GM21723 (cell line): Measurements from ENCODE around the gene PPP2R5B.

Experiments used
- ATAC-seq: cut with Tn5 transposase; IDR thresholded peaks from one replicate; pipeline ENCODE4 v1.9.1; 2021; ENCODE audit warnings: mild to moderate bottlenecking, moderate library complexity; ENCODE audit not compliant: unreplicated experiment

Gene PPP2R5B

DNA sequence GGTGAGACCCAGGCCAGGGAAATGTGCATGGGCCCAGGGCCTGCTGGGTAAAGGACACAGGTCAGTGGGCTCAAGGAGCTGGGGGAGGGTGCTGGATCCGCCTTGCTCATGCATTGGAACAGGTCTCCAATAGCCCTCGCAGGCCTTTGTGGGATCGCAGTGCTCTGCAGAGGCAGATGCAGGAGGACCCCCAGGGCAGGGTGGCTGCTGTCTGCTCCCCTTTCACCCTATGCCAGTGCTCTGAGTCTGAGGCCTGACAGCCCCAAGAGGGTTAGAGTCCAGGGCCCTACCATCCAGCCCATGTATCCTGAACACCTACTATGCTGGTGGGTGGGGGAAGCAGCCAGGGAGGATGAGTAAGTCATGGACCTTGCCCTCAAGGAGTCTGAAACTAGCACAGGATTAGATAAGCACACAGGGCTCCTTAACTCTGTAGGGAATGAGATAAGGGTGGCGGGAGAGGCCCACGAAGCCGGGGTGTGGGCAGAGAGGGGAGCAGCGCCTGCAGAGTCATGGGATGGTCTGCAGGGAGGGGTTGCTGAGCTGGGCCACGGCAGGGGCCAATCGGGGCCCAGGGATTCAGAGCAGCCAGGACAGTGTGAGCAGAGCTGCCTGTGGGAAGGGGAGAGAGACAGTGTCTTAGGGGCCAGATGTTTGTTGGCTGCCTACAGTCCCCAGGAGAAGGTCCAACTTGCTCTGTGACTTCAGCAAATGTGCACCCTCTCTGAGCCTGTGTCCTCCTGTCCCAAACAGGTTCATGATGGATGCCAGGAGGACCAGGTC is 35.6 kb upstream of the PPP2R5B start:
- ATAC-seq, result no peak

DNA sequence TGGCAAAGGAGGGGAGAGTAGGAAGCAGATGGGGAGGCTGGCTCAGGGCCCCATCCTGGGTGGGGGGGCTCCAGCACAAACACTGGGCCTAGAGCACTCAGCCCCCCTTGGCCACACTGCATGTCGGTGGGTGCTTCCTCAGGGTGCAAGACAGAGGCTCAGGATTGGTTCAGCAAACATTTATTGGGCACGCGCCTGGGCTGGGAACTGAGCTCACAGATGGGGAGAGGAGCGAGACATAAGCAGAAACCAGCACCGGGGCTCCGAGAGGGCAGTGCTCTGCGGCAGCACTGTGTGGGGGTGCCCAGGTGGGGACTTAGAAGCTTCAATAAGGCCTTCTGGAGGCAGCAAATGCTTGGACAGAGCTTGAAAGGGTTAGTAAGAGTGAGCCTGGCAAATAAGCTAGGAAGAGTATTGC is 34.0 kb upstream of the PPP2R5B start:
- no peak for ATAC-seq

DNA sequence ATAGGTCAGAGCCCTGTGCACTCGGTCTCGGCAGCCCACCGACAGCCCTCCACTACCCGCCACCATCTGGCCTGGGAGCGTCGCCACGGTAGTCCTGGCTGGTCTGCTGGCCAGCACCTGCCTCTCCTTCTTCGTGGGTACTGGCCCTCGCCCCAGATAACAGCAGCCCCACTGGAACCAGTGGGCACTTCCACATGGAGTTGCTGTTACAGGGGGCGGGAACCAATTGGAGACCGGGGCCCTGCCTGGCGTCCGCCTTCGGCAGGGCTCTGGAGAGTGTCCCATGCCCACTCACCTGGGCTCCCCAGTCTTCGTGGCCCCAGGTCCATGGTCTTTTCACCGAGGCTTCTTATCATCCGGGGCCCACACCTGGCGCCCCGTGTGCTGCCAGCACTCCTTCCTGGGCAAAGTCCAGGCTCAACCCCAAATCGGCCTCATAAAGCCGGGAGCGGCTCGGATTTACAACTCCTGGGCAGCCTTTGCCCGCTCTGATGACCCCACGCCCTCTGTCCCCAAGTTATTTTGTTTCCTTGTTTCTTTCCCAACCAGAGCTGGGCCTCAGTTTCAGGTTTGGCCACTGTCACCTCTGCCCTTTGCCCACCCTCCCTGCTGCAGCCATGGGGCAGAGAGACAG is 33.2 kb upstream of the PPP2R5B start:
- ATAC-seq, result no peak

DNA sequence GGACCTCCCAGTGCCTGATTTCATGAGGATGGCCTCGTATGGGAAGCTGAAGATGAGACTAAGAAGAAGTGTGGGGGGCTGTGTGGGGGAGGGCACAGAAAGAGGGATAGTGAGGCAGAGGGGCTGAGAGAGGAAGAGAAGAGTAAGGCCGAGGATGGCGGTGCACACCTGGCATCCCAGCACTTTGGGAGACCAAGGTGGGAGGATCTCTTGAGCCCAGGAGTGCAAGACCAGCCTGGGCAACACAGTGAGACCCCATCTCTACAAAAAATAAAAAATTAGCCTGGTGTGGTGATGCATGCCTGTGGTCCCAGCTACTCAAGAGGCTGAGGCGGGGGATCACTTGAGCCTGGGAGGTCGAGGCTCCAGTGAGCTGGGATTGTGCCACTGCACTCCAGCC is 32.6 kb upstream of the PPP2R5B start:
- no peak for ATAC-seq

DNA sequence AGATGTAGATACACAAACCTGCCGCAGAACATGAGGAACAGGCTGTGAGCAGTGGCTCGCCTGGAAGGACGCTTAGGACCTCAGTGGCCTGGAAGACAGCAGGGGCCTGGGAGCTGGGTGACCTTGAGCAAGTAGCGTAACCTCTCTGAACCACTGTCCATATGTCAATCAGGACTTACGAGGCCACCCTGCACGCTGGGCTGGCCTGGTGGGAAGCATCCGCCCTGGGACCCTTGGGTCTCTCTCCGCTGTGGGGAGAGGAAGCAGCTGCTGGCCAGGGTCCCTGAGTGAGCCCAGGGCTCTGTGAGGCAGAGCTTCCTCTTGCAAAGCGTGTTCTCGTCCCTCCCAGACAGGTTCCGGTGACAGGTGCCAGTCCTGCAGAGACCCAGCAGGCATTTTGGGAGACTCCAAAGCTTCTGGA is 32.1 kb upstream of the PPP2R5B start:
- no peak for ATAC-seq

DNA sequence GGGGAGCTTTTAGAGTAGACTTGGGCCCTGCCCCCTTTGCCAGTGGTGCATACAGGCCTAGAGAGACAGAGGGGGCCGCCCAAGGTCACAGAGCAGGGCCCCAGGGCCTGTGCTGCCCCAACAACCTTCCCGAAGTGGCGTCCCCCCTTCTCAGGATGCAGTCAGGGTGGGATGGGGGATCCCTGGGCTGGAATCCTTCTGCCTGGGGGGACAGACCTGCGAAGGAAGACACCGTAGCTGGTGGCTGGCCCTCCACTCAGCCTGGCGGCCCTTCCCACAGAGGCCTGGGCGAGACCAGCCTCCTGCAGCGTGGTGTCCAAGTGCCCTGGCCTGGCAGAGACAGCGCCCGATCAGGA is 31.7 kb upstream of the PPP2R5B start:
- ATAC-seq, result no peak

DNA sequence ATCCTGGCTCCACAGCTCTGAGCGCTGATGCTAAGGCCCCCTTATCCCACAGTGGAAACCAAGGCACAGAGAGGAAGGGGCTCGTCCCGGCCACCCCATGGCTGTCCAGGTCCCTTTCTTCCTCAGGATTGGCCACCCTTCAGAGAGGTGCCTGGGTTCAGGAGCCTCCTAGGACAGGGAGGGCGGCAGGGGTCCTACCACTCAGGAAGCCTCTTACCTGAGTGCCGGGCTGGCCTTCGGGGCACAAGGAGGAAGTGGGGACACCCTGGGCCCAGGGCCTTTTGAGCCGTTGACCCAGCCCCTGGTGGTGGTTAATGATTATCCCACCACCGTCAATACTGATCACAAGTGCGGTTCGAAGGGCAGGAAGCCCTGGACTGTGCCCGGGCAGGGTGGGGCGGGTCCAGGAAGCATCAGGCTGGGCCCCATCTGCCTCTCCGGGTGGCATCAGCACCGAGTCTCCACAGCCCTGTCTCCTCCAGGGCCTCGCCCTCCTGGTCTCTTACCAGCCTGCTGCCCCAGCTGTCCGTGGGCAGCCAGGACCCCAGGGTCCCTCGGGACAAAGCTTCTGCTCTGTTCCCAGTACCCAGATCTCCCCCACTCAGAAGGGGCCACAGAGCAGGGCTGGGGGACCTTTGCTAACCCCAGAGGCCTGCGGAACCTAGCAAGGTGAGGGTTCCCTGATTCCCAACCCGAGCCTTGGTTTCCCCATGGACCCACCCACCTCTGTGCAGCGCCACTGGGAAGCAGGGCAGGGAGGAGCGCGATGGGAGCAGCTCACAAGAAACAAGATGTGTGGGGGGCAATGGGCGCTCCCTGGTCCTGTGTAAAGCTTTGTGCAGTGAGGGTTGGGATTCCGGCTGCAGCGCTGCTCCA is 31.1 kb upstream of the PPP2R5B start:
- ATAC-seq, result no peak

DNA sequence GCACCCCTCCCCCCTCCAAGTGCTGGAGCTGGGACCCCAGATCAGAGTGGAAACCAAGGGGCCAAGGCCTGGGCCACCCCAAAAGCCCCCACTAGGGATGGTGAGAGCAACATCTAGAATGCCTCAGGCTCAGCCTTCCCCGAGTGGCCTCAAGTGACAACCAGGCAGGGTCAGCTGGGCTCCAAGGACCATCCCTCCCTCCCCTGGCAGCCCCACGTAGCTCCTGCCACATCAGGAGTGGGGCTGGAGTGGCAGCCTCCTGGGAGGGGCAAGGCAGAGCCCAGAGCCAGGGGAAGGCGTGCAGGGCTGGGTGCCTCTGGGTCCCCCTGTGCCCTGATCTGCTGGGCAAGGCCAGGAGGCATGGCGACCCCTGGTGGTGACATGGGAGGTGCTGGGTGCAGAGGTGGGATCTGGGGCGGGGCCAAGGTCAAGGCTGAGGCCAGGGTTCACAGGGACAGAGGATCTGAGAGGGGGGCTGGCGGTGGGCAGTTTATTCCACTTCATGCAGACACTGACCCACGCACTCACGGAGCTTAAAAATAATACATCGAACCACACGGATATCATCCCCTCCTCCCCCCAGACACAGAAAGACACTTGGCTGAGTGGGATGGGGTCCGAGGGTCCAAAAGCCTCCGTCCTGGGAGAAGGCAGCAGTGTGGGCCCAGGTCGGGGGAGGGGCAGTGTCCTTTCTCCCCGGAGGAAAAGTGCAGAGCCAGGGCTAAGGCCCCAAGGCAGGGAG is 30.2 kb upstream of the PPP2R5B start:
- peak; percentile 66 for ATAC-seq

DNA sequence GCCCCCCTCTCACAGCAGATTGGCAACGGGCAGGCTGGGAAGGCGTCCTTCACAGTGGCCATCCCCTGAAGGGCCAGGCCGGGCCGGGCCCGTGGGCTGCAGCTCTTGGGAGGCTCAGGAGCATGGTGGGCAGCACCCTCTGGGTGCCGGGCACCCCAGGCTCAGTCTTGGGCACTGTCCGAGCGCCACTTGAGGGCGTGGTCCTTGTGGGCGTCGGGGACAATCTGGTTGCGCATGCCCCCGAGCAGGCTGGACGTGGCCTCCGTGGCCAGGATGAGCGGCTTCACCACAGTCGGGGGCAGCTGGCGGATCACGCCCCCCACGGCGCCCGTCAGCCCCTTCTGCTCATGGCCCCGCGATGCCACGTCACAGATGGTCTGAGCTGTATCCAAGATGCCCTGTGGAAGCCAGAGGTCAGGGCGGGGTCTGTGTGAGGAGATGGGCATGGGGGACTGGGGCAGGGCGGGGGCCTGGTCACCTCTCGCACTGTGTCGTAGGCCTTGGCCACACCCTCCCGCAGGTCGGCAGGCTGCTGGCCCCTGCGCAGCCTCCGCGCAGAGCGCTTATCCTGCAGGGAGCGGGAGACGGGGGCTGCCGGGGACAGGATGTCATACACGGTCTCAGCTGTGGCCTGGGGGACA is 29.6 kb upstream of the PPP2R5B start:
- no peak for ATAC-seq

DNA sequence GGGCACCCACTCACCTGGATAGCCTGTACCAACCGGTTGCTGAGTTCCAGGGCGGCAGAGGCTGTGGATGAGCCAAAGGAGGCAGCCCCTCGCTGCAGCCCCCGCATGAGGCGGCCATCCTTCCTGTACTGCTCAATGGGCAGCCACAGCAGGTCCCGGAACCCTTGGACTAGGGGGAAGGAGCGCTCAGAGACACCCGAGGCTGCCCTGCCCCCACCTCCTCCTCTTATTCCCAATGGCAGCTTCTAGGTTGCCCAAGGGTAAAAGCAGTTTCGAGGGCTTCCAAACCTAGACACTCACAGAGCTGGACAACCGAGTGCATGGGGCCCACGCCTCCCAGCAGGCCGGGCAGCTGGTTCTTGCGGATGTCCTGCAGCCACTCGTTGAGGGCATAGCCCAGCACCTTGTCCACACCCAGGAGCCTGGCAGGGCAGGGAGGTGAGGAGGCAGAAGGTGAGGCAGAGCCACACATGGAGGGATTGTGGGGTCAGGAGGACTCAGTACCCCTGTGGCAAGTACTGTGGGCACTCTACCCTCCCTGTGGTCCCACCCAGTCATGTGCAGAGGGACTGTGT is 28.0 kb upstream of the PPP2R5B start:
- ATAC-seq, result no peak

DNA sequence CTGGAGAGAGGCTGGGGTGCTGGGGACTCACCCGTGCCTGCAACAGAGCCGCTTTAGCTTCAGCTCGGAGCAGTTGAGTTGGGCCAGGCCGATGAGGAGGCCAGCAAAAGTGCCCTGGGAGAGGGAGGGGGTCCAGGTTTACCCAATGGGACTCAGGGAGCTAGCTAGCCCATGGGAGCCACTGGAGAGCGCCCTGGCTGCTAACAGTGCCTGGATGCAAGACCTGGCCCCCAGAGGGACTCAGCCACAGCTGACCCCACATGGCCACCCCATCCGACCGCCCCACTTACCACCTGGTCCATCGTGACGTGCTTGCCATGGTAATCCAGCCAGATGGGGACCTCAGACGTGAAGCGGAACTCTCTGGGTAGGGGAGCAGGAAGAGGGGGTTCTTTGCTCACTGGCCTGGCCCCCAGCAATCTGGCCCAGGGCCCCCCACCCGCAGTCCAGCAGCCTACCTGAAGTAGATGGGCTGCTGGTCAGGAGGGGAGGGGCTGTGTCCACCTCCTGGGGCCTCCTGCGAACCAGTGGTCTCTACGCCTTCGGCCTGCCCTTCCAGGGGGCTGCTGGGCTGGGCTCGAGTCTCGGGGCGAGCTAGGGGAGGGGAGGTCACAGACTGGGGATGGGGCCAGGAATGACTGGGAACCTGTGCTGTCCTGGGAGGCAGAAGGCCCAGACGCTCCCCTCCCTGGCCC is 27.0 kb upstream of the PPP2R5B start:
- no peak for ATAC-seq

DNA sequence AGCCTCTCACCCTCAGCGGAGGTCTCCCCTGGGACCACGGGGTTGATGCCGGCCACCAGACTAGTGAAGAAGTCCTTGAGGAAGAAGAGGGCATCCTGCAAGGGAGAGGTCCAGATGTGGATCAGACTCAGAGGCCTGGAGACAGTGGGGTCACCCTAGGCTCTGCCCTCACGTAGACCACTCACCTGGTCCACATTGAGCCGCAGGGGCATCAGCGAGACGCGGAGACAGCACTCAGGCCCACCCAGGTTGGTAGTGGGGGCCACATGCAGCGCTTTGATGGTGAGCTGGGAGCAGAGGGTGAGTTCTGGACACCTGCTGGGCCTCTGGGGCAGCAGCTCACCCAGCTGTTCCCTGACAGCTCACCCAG is 26.4 kb upstream of the PPP2R5B start:
- ATAC-seq, result no peak

DNA sequence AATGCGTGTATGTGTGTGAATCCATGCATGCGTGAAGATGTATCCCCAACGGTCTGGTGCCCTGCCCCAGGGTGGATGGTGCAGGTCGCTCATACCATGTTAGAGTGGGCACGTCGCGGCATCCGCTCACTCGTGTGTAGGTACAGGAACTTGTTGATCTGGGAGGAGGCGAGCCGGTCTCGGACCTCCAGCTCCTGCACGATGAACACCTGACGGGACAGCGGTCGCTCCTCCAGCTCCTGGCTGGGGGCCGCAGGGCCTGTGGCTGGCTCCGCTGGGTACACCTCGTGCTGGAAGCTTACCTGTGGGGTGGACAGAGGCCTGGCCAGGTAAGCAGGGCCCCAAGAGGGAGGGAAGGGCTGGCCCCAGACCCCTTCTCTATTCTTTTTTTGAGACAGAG is 25.9 kb upstream of the PPP2R5B start:
- no peak for ATAC-seq

DNA sequence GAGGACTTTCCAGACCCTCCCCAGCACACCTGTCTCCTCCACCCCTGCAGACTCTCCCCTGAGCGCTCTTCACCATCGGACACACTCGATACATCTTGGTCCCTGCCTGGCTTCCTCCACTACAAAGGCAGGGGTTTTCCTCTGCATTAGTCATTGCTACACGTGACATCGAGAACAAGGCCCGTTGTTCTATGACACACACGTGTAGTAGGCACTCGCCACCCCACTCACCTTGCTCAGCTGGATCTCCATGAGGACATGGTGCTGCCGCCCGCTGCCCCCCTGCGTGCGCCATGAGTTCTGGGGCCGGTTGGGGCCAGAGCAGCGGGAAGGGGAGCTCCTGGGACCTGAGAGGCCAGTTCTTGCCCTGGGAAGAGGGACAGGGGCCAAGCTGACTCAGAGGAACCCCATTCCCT is 24.2 kb upstream of the PPP2R5B start:
- ATAC-seq, result no peak

DNA sequence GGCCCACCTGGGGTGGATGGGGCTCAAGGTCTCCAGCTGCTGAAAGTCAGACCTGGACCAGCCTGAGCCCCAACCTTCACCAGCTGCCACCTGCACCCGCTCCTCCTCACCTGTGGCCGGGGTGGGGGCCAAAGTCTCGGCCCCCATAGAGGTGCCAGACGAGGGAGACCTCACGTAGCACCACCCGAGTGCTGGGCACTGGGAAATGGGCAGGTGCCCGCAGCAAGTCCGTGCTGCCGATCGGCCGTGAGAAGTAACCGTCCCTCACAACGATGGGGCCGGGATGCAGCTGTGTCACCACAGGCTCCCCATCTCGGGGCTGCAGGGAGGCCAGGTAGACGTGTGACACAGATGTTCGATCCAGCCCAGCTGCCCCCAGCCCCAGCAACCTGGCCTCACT is 23.7 kb upstream of the PPP2R5B start:
- no peak for ATAC-seq

DNA sequence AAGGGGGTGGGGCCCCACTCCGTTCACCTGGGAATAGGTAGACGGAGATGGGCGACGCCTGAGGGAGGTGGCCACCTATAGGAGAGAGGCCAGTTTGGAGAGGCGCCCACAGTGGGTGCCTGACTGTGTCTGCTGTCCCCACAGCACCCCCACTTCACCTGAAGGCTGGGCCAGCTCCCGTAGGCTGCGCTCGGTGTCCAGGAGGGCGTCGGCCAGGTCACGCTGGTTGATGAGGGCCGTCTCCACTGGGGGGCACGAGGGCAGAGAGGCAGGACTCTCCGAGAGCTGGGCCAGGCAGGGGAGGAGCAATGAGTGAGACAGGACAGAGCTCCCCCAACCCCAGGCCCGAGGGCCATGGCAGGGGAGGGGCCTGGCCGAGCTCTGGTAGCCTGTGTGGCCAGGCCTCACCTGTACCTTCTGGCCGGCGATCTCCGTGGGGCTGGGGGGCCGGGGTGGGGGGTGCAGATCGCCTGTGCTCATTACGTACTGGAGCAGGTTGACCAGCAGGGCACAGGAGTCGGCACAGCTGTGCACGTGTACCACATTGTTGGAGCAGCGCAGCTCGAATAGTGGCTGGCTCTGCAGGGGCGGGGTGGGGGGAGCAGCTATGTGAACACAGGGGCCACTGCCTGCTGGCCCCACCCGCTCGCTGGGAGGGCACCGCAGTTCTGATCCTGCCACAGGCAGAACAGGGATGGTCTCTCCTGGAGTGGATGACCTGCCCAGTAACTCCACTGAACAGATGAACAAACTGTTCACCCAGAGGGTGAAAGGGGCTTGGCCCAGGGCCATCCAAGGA is 22.2 kb upstream of the PPP2R5B start:
- ATAC-seq, result no peak

DNA sequence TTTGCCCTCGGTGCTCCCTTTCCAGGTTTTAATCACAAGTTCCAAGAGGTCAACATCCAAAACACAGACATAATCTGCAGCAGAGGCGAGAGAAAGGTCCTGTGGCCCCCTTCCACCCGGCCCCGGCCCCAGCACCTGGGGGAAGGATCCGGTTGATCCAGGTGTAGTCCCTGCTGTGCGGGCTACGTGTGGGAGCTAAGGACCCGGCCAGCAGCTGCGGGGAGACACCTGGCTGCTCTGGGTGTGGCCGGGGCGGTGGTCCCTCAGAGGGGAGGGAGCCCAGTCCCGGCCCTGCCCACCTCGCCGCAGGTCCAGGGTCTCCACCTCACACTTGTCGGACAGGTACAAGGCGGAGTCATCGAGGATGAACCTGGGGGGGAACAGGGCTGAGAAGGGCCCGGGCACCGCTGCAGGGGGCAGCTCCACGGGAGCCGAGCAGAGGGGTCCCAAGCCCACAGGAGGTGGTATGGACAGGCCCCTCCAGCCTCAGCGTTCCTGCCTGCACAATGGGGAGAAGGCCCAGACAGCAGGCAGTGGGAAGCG is 21.1 kb upstream of the PPP2R5B start:
- no peak for ATAC-seq

DNA sequence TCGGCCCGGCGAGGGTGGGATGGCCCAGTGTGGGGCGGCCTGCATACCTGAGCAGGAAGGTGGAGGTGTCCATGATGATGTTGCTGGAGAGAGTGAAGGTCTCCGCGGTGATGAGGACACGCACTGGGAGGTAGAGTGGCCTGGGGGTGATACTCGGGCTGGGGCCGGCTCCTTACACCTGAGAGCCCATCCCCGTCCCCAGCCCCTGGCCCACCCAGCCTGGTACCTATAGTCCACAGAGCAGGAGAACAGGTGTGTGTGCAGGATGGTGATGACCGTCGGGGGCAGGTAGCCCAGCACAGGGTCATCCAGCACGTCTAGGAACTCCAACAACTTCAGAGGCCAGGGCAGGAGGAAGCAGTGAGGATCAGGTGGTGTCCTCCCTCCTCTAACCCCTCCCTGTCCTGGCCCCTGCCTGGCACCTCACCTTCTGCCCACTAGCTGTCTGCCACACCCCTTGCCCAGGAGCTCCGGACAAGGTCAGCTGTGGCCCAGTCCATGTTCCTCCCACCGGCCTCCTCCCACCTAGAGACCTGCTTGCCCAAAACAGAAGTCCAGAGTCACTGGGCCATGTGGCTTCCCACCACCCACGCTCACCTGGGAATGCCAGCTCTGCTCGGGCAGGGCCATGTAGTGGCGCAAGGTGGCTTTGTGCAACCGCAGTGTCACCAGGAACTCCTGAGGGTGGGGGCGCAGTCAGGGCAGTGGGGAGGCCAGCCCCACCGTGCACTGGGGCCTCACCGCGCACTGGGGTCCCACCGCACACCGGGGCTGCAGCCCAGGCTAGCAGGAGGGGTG is 18.8 kb upstream of the PPP2R5B start:
- no peak for ATAC-seq
